ENCODE results near the gene ADCY10.
"Not testable (repeated sequence)": the region's sequence is repeated elsewhere in the genome, so short reads cannot be mapped to it uniquely, and the experiment has no call there.

The ADCY10 gene, protein sequence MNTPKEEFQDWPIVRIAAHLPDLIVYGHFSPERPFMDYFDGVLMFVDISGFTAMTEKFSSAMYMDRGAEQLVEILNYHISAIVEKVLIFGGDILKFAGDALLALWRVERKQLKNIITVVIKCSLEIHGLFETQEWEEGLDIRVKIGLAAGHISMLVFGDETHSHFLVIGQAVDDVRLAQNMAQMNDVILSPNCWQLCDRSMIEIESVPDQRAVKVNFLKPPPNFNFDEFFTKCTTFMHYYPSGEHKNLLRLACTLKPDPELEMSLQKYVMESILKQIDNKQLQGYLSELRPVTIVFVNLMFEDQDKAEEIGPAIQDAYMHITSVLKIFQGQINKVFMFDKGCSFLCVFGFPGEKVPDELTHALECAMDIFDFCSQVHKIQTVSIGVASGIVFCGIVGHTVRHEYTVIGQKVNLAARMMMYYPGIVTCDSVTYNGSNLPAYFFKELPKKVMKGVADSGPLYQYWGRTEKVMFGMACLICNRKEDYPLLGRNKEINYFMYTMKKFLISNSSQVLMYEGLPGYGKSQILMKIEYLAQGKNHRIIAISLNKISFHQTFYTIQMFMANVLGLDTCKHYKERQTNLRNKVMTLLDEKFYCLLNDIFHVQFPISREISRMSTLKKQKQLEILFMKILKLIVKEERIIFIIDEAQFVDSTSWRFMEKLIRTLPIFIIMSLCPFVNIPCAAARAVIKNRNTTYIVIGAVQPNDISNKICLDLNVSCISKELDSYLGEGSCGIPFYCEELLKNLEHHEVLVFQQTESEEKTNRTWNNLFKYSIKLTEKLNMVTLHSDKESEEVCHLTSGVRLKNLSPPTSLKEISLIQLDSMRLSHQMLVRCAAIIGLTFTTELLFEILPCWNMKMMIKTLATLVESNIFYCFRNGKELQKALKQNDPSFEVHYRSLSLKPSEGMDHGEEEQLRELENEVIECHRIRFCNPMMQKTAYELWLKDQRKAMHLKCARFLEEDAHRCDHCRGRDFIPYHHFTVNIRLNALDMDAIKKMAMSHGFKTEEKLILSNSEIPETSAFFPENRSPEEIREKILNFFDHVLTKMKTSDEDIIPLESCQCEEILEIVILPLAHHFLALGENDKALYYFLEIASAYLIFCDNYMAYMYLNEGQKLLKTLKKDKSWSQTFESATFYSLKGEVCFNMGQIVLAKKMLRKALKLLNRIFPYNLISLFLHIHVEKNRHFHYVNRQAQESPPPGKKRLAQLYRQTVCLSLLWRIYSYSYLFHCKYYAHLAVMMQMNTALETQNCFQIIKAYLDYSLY (N-terminal part only)

DNA sequence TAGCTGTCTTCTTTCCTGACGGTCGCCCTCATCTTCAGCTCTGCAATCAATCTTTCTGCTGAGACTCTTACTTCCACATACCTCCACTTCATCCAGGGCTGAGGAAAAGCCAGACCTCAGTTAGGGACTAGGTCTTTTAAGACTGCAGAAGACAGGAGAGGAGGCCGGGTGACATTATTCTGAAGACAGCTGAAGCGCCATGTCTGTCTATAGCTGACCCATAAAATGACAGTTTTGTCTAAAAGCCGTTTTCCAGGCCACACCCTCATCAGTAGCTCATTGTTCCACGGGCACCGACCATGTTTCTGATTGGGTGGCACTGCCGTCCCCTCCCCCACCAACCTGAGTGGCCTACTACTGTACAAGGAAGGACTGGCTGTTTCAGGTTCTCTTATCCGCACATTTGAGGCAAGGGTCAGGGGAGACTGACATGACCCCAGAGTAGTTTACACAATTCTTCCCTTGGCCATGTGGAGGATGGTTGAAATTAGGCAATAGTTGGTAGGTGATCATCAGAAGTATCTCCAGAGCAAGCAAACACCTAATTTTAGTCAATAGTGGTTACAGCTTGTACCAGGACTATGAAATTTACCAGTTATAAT, at the start of gene ADCY10:
TSS of gene ADCY10 (minus strand) at position 240 of the 602 bp plus-strand sequence. CDS start 8,994 bp downstream, outside the sequence.
- no peak for DNase-seq (ENCODE audit: low read depth)

DNA sequence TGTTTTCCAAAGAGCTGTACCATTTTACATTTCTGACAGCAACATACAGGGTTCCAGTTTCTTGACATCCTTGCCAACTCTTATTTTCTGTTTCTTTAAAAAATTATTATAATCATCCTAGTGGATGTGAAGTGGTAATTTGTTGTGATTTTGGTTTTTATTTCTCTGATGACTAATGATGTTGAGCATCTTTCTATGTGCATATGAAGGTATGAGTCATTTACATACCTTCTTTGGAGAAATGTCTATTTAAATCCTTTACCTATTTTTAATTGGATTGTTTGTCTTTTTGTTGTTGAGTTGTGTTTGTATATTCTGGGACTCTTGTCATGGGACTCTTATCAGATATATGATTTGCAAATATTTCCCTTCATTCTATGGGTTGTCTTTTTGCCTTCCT, 43.8 kb upstream of the ADCY10 start:
- DNase-seq (ENCODE audit: low read depth): no peak

DNA sequence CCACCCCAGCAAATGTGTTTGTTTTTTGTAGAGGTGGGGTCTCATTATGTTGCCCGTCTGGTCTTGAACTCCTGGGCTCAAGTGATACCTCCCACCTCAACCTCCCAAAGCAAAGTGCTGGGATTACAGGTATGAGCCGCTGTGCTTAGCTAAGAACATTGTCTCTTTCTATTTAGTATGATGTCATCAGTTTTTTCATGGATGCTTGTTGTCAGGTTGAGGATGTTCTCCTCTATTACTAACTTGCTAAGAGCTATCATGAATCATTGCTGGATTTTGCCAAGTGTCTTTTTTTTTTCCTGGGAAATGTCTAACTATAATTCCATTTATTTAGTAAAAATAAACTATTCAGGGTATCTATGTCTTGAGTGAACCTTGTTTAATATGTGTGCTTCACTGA, 42.0 kb upstream of the ADCY10 start:
- no peak for DNase-seq (ENCODE audit: low read depth)

DNA sequence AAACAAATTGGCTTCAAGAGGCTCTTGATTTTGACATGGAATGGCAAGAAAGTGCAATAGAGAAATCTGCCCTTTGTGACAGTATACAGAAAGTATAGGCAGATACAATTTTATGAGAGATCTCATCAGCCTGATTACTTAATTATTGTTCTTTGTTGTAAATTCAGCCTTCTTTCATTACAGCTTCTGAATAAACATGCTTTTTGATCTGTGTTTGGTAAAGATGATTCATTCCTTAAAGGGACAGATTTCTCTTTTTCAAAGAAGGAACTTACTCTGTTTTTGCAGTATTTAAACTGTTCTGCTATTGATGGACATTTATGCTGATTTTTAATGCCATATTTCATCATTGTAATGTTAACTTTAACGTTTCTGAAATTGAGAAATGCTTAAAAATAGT, 36.6 kb upstream of the ADCY10 start:
- no peak for DNase-seq (ENCODE audit: low read depth)

DNA sequence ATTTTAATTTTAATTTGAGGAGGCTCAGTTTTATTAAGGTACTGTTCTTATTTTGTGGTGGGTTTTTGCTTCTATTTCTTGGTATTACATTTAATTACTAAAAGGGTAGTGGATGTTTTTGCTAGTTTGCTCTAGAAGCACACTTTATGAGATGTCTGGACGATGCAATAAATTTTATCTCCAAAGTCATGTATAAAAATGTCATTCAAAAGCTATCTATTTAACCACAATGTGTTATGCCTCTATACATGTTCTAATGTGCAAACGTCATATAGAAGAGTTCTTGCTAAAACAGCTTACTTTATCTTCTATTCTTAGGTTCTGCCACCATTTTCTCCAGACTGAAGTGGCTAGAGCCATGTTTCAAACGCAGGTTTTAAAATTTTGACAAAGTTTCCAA, 35.9 kb upstream of the ADCY10 start:
- no peak for DNase-seq (ENCODE audit: low read depth)

DNA sequence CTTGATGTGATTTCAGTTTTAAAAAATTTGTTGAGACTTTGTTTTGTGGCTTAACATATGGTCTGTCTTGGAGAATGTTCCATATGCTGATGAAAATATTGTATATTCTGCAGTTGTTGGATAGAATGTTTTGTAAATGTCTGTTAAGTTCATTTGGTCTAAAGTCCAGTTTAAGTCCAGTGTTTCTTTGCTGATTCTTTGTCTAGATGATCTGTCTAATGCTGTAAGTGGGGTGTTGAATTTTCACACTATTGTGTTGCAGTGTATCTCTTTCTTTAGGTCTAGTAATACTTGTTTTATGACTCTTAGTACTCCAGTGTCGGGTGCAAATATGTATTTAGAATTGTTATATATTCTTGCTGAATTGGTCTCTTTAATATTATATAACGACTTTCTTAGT, 33.8 kb upstream of the ADCY10 start:
- DNase-seq (ENCODE audit: low read depth): no peak

DNA sequence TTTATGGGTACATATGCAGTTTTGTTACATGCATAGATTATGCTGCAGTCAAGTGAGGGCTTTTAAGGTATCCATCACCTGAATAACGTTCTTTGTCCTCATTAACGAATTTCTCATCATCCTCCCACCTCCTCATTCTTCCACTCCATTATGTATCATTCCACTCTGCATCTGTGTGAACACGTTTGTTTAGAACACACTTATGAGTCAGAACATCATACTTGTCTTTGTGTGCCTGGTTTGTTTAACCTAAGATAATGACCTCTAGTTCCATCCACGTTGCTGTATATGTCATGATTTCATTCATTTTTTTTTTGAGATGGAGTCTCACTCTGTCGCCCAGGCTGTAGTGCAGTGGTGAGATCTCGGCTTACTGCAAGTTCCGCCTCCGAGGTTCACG, 29.6 kb upstream of the ADCY10 start:
- no peak for DNase-seq (ENCODE audit: low read depth)

DNA sequence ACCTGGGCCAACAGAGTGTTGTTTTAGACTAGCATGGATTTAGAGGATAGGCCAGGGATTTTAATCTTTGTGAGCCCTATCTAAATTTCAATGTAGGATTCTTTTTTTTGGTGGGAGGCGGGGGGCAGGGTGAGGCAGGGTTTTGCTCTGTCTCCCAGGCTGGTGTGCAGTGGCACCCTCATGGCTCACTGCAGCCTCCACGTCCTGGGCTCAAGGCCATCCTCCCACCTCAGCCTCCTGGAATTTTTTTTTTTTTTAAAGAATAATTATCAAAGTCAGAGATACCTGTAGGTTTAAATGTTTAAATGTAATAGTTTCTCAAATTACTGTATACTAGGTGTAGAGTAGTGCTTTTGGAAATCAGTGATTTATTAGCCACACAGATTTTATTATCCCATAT, 26.3 kb upstream of the ADCY10 start:
- no peak for DNase-seq (ENCODE audit: low read depth)

DNA sequence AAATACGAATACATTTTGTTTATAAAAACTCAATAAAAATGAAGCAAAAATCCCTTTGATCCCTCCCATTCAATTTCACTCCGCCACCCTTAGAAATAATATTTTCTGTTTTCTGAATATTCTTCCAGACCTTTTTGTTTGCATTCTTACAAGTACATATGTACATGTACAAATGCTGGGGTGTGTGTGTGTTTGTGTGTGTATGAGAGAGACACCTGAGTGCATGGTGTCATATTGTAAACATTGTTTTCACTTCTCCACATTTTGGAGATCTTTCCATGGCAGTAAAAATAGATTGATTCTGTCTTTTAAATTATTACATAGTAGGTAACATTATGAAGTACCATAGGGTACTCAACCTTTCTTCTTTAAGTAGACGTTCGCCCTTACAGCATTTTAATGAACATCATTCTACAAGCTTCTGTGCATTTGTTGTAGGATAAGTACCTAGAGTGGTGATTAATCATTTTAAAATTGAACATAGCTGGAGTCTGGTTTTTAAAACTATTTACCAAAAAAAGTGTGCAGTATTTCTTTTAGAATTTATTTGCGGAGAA, 24.2 kb upstream of the ADCY10 start:
- no peak for DNase-seq (ENCODE audit: low read depth)

DNA sequence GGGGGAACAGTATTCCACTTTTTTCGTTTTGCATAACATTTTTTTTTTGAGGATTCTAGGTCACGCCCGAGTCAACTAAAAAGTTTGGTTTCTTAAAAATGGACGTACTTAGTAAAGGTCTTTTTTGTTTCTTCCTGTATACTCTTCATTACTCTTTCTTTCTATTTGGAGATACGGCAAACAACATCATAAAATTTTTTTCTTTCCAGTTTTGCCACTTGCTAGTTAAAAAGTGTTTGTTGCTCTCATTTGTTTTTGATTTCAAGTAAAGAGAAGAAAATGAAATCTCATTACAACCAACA, 23.7 kb upstream of the ADCY10 start:
- DNase-seq (ENCODE audit: low read depth): no peak

DNA sequence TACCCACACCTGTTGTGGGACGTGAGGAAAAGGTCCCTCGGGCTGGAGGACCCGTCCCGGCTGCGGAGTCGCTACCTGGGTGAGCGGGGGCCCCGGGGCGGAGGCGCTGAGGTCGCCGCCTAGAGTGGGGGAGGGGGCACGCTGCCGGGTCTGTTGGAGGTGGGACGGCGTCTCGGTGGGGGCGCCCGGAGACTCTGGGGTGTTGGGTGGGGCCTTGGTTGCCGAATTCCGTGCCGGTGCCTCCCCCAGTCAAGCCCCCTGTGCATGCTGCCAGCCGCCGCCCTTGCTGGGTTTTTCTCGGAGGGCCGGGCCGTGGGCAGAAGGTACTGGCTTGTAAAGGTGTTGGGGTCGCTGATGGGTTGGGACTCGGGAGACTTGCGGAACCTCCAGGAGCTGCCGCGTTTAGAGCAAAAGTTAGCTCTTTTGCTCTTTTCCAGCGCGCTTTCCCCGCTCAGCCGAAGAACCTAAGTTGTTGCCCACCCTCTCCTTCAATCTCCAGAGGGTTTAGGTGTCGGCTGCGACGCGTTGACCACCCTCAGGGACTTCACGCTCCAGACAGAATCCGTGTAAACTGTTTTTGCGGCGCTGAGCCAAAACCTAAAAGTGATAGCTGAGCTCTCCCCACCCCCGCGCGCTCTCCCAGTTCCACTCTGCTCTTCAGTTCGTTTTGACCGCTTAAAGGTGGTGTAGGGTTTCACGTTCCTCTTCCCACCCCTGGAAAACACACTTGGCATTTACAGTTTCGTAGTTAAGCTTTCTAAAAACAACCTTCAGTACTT, 23.2 kb upstream of the ADCY10 start, which contains the start of gene MPC2:
TSS of gene MPC2 (minus strand) at position 143 of the 779 bp plus-strand sequence. CDS start 1,231 bp downstream, outside the sequence.
- peak; percentile 52 for DNase-seq (ENCODE audit: low read depth)

DNA sequence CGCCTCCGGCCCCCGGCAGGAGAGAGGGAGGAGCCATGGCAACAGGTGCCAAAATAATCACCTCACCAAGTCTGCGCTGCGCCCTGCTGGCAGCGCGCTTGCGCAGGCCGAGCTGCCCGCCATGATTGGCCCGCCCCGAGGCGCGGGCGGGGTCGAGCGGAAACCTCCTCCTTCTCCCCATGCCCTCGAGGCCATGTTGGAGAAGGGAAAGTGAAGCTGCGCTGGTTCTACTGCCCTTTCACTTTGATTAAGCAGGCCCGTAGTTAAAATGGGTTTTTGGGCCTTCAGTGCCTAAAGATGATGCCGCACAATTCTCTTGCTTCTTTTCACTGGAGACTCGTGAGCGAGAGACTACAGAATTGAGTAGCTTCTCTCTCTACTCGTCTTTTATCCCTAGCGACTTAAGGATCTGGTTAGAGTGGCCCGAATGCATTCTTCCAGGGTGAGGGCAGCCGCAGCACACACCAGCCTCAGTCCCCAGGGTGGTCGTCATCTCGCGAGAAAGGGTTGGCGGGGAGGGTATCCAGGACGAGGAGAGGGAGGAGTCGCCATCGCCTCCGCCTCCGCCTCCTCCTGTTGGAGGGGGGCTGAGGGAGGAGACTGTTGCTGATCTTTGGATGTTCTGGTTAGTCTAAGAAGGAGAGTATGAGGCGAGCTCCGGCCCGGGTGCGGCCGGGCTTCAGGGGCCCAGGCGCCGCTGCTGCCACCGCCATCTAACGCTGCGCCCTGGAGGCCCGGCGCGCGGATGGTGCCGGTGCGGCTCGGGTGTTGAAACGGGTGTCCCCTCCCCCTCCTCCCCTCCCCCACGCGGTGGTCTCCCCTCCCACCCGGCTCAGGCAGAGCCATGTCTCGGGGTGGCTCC, 22.4 kb upstream of the ADCY10 start, which contains the start of gene DCAF6:
TSS of gene DCAF6 (plus strand) at position 616 of the 862 bp plus-strand sequence. CDS start at position 845, 229 bp downstream.
- peak; percentile 94 for DNase-seq (ENCODE audit: low read depth)

DNA sequence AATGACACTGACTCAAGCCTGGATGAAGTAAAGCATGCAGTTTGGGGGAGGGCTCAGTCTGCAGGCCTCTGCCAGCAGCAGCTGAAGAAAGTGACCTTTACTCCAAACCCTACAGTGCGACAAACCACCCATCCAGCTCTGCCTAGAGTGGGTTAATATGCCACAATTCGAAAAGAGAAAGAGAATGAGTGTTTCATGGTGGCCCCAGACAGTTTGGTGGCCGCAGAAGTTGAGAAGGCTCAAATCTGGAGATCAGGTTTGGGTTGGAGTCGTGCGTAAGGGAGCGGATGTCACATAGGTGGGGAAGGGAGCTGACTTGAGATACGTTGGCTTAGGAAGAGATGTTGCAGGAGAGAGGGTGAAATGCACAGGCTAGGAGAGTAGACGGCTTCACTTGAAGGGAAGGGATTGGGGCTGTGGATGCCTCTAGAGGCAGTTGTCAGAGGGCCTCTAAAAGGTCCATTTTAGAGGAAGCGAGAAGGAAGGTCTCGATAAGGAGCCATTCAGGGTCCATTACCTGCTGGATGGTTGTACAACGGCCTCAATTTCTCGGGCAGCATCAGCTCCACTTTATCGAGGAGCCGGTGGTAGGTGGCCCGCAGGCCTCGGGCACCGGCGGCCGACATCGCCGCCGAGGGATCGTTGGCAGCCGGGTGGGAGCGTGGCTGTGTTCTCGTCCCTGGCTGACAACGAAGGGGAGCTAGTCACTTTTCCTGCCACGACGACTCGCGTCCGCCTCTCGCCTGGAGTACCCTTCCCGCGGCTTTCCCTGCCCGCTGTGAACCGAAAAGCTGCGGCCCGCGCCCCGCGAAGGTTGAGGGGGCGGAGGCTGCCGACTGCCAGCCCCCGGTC, 21.5 kb upstream of the ADCY10 start:
- peak; percentile 22 for DNase-seq (ENCODE audit: low read depth)

DNA sequence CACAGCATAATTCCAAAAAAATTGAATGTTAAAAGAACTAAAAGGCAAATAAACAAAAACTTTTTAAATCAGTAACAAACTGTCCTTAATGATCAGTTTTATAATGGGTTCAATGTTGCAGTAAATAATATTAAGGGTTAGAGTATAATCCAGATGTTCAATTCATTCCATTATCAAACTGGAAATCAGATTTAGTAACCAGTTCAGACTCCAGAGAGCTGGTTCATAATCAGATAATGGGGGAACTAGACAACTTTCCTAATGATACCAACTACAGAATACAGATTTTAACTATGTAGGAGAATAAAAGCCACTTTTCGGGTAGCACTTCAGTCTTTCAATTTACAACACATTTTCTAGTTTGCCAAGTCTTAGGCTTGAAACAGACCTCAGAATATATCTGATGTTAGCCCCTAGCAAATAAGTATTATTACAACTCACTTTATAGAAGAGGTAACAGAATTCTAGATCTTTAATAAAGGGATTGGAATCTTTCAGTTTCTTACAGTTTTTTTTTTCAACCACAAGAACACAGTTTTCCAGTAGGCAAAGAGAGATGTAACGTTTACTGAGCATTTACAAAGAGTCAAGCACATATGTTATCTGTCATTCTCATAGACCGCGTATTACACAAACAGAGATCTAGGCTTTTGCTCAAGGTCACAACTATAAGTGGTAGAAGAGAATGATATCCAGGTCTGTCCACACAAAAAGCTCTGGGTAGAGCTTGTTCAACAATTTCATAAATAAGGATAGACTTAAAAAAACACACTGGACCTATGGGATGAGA, 20.7 kb upstream of the ADCY10 start:
- peak; percentile 8 for DNase-seq (ENCODE audit: low read depth)

DNA sequence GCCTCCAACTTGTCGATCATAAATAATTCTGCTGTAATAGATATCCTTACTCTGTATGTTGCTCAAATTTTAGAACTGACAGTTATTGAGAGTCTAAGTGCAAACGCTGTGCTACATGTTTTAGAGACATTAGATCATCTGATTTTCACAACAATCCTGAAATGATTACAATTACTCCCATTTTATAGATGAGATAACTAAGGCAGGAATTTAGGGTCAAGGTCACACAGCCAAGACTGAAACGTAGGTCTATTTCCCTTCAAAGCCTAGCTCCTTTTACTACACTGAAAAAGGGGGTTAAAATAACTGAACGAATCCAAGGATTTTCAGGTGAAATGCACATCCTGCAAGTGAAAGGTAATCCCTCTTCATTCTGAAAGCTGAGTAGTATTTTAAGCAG, 19.9 kb upstream of the ADCY10 start:
- DNase-seq (ENCODE audit: low read depth): no peak

DNA sequence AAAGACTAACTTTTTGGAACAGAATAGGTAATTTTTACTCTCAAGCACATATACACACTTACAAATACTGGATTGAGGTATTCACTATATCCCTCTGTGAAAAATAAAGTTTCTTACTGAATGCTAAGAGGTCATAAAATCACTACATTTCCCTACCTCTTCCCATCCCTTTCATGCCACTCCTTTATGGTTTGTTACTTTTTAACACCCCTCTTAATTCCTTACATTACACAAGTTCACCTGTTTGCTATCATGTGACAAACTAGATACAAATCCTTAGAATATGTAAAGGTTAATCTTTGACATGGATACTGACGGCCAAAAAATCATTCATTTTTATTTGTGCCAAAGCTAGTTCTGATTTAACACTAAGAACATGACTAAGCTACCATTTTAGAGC, 15.8 kb upstream of the ADCY10 start:
- no peak for DNase-seq (ENCODE audit: low read depth)

DNA sequence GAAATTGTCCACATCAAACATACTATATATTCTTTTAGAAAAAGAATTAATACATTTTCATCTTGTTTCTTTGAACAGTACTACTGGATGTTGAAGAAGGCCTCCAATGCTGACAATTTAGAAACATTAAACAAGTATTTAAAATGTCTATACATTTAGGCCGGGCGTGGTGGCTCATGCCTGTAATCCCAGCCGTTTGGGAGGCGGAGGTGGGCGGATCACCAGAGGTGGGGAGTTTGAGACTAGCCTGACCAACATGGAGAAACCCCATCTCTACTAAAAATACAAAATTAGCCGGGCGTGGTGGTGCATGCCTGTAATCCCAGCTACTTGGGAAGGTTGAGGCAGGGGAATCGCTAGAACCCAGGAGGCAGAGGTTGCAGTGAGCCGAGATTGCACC, 15.0 kb upstream of the ADCY10 start:
- DNase-seq (ENCODE audit: low read depth): not testable (repeated sequence)

DNA sequence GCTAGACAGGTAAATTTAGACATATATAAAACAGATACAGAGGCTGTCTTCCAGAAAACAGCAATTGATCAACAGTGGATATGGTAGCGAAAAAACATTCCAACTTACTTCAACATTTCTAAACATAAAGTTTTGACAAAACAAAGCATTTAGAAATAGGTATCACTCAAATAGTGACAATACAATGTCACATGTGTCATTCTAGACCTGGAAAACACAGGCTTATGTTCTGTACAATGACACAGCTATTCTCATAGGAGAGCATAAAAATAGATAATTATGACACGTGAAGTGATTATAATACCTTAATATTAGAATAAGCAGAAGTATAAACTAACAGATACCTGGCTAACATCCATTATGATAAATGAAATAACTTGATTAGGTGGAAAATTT, 14.5 kb upstream of the ADCY10 start:
- DNase-seq (ENCODE audit: low read depth): no peak

Measured in HS-27A (cell line).